GF-D8 (cell line): ENCODE results near the gene MRPS15.
"Not testable (repeated sequence)": the region's sequence is repeated elsewhere in the genome, so short reads cannot be mapped to it uniquely, and the experiment has no call there.

Source experiments
- DNase-seq: peaks from one replicate; lab custom pipeline; 2025; lab: John Stamatoyannopoulos, UW

MRPS15 gene

DNA sequence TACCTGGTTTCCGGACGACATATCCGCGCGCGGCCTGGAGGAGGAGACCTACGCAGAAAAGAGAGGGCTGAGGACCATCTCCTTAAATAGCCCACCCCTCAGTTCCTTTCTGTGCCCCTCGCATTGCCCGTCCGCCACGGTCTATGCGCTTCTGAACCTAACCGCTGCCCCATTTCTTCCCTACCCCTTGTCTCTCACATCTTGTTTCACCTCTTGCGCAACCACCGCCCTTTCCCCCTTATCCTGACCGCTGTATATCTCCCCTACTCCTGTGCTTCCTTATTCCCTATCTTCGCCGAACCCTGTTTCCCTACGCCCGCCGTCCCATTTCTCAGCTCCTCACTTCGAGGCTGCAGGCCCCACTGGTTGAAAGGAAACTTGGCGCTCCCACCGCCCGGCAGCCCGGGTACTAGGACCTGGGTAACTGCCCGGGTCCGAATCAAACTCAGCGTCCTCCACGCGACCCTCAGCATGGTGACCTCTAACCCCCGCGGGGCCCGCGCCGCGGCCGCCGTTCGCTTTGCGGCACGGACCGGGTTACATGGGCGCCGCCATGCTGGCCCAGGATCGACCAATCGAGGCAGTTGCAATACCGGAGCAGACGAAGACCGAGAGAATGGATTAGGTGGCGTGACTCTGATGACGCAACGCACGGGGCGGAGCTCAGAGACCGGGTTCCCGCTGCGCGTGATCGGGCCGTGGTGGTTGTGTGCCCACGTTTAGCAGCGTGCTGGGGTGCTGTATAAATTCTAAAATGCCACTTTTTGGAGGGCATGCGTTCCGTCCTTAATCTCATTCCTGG is at the start of gene MRPS15:
Gene MRPS15 (minus strand): TSS at position 582 of the 802 bp plus-strand sequence. CDS start 109 bp downstream, at position 473.
- DNase-seq = peak; percentile 84

DNA sequence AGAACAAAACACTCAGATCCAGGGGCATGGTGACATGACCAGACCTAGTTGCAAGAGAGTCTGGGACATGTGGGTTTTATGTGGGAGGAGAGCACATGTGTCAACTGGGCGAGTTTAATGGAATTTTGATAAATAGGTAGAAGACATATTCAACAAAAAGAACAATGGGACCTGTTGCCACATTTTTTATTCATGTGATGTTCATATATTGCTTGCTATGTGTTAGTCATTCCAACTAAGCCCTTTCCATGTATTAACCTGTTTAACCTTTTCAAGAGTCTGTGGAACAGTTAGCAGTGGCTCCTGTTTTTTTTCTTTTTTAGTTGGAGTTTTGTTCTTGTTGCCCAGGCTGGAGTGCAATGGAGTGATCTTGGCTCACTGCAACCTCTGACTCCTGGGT is 48.7 kb upstream of the MRPS15 start:
- no peak for DNase-seq

DNA sequence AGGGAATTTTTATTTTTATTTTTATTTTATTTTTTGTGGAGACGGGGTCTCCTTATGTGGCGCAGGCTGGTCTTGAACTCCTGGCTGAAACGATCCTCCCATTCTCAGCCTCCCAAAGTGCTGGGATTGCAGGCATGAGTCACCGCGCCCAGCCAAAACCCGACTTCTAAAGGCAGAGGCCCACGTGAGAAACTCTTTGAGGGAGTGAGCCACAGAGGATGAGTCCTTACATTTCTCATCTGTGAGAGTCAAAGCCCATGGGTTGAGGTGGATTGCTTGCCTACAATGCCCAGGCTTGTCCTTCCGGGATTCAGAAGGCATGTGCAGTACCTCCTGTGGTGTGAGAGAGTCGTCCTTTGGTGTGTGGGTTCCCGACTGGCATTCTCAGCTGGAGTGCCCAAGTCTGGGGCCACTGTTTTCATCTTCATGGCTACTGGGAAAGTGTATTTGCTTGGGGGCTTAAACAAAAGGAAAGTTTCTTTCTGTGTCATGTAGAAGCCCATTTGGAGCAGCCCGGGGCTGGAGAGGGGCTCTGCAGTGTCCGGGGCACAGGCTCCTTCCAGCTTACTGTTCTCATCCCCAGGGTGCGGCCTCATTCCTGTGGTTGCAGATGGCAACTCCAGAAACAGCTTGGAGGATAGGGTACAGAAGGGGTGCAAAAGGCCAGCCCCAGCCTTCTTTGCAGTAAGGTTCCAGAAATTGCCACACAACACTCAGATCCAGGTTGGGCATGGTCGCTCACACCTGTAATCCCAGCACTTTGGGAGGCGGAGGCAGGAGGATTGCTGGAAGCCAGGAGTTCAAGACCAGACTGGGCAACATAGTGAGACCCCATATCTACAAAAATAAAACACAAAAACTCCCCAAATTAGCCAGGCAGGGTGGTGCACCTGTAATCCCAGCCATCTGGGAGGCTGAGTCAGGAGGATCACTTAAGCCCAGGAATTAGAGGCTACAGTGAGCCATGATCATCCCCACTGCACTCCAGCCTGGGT is 47.9 kb upstream of the MRPS15 start:
- DNase-seq = no peak

DNA sequence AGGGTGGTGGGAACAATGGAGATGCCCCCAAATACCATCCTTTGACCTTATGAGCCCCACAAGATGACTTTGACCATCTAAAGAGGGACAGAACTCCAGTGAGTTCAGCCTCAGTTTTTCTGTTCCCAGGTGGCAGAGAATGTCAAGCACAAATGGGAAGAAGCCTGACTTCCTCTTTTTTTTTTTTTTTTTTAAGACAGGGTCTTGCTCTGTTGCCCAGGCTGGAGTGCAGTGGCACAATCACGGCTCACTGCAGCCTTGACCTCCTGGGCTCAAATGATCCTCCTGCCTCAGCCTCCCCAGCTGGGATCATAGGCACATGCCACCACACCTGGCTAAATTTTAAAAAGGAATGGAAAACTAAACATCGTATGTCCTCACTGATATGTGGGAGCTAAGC is 47.0 kb upstream of the MRPS15 start:
- DNase-seq = not testable (repeated sequence)

DNA sequence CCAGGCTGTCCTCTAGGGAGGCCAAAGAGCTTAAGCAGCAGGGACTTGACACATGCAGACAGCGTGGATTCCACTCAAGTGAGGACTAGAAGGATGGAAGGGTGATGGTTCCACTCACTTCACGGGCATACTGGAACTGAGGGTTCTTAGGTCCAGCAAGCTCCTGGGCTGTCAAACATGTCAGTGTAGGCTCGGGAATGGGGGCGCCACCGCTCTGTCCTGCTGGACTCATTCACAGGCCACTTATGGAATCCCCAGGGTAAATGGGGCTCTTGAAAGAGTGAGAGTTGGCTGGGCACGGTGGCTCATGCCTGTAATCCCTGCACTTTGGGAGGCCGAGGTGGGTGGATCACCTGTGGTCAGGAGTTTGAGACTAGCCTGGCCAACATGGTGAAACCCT is 46.2 kb upstream of the MRPS15 start:
- DNase-seq = no peak

DNA sequence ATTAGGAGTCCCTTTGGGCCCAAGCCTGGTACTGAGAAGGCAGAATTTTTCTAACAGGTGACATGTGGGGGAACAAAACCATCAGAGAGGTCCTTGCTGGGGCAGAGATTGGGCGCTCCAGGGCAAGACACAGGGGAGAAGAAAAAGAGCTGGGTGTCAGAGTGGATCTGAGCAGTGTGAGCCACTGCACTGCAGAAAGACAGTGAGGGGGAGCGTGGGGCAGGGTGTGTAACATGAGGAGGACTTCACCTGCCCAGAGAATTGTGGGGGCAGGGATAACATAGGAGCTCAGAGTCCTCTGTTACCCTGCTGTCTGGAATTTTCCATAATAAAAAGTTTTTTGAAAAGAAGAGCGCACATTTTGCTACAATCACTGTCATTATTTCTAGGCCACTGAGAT is 44.1 kb upstream of the MRPS15 start:
- DNase-seq = no peak

DNA sequence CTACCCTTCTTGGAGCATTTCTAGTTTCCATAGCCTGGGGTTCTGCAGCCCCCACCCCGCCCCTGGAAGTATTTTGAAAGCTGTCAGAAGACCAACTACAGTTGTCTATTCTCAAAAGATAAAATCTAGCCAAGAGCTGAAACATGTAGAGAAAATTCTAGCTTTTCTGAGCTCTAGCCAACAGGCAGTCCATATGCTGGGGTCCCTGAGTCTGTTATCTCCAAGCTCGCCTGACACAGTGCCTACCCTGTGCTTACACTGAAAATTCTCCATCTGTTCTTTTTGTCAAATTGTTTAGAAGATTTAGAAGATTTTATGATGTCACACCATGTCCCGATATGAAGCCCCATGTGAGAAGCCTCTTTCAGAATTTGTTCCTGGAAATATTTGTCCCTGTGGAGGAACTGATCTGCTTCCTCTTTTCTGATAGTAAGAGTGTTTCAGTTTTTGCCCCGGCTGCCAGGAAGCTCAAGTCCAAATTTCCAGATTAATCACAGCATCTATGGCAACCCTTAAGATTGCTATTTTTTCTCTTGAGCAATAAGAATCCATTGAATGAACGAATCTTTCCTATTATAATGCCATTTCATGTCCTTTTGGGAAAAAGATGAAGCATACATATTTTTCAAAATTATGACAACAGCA is 42.2 kb upstream of the MRPS15 start:
- DNase-seq = no peak

DNA sequence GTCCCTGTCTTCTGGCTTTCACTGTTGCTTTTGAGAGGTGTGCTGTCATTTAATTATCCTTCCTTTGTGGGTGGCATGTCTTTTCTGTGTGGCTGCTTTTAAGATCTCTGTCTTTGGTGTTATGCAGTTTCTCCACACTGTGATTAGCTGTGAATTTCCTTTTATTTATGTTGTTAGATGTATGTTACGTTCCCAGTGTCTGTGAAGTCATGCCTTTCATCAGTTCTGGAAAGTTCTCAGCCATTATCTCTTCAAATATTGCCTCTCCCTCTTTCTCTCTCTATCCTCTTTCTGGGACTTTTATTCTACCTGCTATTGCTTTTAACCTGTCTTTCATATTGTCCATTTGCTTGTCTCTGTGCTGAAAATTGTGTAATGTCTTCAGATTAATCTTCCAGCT is 39.5 kb upstream of the MRPS15 start:
- no peak for DNase-seq

DNA sequence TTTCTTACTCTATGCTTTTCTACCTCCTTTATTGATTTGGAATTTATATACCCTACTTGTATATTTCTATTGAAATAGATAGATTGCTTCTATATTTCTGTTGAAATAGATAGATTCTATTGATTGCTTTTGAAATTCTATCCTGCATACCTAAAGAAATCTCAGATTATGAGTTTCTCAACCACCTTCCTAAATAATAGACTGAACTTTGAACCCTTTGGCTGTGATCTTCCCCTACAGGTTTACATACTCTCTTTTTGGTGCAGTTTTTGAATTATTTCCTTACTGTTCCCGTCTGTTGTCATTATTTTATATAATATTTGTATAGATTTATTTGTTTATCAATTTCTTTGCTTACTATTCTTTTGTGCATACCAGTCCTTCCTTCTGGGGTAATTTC is 39.0 kb upstream of the MRPS15 start:
- DNase-seq = no peak

DNA sequence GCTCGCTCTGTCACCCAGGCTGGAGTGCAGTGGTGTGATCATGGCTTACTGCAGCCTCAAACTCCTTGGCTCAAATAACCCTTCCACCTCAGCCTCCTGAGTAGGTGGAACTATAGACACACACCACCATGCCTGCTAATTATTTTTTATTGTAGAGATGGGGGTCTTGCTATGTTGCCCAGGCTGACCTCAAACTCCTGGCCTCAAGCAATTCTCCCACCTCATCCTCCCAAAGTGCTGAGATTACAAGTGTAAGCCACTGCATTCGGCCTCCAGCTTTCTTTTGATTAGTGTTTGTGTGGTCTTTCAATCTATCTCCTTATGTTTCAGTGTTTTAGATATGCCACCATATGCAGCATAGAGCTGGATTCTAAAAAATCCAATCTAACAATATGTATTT is 38.4 kb upstream of the MRPS15 start:
- DNase-seq = no peak

DNA sequence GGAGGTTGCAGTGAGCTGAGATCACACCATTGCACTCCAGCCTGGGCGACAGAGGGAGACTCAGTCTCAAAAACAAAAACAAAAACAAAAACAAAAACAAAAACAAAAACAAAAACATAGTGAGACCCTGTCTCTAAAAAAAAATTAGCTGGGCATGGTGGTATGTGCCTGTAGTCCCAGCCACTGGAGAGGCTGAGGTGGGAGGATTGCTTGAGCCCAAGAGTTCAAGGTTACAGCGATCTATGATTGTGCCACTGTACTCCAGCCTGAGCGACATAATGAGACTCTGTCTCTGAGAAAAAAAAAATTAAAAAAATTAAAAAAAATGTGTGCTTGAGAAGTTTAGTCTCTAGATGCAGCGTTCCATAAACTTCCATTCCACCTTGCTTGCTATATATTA is 37.7 kb upstream of the MRPS15 start:
- not testable (repeated sequence) for DNase-seq

DNA sequence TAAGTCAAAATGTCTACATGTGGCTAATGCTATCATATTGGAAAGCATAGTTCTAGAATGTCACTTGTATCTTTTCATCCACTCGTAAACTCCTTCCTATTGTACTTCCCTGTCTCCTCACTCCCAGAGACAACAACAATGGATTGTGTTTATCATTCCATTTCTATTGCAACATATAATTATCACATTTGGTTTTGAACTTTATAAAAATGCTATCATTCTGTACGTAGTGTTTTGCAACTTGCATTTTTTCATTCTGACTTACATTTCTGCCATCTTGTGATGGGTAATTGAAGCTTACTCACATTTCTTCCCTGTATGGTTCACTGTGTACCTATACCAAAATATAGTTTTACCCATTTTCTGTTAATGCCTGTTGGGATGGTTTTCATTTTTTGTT is 33.0 kb upstream of the MRPS15 start:
- no peak for DNase-seq

DNA sequence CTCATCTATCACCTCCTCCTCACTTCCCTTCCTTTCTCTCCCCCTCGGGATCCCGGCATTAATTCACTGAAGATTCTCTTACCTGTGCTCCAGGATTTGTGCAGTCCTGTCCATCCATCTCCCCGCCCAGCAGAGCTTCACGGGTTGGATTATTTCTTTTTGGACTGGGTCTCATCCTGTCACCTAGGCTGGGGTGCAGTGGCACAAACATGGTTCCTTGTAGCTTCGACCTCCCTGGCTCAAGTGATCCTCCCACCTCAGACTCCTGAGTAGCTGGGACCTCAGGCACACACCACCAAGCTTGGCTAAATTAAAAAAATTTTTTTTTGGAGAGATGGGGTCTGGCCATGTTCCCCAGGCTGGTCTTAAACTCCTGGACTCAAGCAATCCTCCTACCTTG is 30.8 kb upstream of the MRPS15 start:
- no peak for DNase-seq

DNA sequence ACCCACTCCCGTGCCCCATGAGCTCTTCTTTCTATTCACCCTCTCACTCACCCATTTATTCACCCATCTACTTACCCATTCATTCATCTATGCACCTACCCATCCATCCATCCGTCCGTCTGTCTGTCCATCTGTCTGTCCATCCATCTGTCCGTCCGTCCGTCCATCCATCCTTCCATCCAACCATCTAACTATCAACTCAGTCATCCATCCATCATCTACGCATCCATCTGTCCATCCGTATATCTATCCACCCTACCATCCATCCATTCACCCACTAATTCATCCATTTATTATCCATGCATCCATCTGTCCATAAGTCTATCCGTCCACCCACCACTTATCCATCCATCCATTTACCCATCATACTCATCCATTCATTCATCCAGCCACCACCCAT is 29.3 kb upstream of the MRPS15 start:
- no peak for DNase-seq

DNA sequence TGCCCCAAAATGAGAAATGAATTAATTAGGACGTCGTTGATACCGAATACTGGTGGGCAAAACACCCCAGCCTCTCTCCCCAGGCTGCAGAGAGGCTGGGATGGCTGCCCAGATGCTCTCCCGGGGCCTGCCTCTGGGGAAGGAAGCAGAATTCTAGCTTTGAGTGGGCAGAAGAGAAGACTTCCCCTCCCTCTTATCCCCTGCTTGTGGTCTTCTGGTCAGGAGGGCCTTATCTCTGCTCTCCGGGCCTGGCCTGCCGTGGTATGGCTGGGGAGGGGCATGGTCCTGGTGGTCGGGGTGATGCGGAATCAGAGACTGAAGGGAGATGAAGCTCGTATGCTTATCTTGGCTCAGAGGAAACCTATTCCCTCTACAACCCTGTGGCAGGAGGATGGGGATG is 28.3 kb upstream of the MRPS15 start:
- DNase-seq = no peak

DNA sequence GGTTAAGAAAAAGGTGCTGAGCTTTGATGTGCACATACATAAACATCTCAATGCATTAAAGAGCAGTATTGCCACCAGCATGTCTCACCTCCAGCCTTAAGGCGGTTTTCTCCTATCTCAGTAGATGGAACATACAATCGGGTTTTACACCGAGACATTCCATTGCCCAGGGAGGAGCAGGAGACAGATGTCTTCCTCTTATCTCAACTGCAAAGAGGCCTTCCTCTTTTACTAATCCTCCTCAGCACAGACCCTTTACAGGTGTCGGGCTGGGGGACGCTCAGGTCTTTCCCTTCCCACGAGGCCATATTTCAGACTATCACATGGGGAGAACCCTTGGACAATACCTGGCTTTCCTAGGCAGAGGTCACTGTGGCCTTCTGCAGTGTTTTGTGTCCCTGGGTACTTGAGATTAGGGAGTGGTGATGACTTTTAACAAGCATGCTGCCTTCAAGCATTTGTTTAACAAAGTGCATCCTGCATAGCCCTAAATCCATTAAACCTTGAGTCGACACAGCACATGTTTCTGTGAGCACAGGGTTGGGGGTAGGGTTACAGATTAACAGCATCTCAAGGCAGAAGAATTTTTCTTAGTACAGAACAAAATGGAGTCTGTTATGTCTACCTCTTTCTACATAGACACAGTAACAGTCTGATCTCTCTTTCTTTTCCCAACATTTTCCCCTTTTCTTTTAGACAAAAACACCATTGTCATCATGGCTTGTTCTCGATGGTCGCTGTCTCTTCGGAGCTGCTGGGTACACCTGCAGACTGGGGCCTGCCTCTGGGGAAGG is 25.3 kb upstream of the MRPS15 start:
- not testable (repeated sequence) for DNase-seq

DNA sequence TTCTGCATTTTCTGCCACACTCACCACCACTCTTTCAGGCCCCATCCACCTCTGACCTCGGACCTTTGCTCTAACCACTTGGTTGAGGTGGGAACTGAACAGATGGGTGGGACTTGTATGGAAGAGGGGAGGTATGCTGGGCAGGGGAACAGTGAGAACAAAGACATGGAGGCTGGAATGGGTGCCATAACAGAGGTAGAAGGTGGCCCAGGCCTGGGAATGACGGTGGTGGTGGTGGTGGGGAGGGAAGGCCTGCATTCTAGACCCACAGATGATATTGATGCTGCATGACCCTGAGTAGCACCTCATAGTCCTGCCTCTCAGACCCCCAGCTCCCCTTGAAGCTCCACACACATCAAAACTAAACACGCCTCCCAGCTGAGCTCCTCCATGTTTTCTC is 23.7 kb upstream of the MRPS15 start:
- no peak for DNase-seq

DNA sequence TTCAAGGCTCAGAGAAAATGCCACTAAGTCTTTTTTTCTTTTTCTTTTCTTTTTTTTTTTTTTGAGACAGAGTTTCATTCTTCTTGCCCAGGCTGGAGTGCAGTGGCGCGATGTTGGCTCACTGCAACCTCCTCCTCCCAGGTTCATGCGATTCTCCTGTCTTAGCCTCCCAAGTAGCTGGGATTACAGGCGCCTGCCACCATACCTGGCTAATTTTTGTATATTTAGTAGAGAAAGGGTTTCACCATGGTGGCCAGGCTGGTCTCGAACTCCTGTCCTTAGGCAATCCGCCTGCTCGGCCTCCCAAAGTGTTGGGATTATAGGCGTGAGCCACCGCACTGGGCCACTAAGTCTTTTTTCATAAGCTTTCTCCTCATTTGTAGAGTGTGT is 23.1 kb upstream of the MRPS15 start:
- not testable (repeated sequence) for DNase-seq

DNA sequence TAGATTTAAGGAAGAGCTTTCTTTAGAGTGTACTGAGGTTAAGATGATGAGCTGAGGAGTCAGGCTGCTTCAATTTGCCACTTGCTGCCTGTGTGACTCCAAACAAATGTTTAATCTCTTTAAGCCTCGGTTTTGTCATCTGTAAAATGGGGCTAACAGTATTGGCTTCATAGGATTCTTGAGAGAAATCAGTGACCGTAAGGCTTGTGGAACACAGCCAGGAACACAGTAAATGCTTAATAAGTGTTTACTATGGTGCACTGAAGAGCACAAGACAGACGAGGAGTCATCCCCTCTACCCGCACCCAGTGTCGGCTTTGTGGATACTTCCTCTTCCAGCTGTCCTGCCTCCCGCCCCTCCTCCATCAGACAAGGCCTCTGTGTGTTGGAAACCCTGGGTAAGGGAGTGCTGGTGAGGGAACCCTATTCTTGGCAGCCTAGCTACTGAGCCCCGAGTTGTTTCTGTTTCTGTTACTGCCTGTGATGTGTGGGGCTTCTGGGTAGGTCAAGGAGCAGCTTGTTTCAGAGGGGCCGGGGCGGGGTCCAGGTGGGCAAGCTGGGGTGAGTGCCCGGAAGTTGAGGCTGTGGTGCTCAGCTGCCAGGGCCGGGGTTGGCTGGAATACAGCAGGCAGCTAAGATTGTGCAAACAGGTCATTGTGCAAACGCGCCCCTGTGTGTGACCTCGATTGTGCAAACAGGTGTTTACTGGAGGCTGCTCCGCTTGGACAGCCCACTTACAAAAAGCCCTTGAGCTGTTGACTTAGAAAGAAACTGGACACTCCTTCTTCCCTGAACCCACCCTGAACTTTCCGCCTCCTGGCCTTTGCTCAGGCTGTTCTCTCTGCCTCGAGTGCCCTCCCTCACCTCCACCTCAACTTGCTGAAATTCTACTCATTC is 22.5 kb upstream of the MRPS15 start:
- DNase-seq = peak; percentile 88

DNA sequence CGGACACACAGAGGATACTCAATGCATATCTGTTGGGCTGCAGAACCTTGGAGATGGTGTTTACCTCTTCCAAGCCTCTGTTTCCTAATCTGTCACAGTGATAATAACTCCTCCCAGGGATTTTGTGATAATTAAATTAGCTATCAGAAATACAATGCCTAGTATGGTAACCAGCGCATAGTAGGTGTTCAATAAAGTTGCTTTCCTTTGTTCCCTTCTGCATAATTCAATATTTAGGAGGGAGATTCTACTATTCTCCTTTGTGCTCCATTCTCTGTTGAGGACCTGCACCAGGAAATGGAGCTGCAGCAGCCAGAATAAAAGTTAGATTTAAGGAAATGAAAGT is 21.9 kb upstream of the MRPS15 start:
- no peak for DNase-seq

DNA sequence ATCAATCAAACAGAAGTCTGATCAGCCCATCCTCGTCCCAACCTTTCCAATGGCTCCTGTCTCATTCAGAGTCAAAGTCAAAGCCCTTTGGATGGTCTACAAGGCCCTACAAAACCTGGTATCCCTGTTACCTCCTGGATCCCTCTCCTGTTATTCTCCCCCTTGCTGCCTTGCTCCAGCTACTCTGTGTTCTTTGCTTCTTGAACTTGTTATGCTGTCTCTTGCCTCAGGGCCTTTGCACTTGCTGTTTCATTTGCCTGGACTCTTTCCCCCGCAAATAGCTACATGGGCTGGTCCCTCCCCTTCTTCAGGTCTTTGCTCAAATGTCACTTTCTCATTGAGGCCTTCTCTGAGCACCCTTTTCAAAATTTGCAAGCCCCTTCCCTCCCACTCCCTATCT is 19.9 kb upstream of the MRPS15 start:
- no peak for DNase-seq
